Esophagus squamous epithelium (tissue), 4 donors: ENCODE measurements around the gene CYP4F12.

Experiments
- CTCF ChIP-seq, 6 experiments: fragments of 450-650 bp in 4 of 6; fragments of 200-600 bp in 2 of 6; sonication (generic) in 2 of 6; IDR thresholded peaks; one replicate each; pipeline ENCODE4 v1.5.1; 2016 to 2019; ENCODE audit warnings: antibody characterized with exemption in 6 of 6, mild to moderate bottlenecking in 4 of 6, moderate library complexity in 4 of 6
- POLR2A ChIP-seq, 4 donors: fragments of 450-650 bp; IDR thresholded peaks; one replicate each; pipeline ENCODE4 v1.6.1; 2017; ENCODE audit warnings: antibody characterized with exemption in 4 of 4, mild to moderate bottlenecking in 4 of 4, moderate library complexity in 3 of 4

DNA sequence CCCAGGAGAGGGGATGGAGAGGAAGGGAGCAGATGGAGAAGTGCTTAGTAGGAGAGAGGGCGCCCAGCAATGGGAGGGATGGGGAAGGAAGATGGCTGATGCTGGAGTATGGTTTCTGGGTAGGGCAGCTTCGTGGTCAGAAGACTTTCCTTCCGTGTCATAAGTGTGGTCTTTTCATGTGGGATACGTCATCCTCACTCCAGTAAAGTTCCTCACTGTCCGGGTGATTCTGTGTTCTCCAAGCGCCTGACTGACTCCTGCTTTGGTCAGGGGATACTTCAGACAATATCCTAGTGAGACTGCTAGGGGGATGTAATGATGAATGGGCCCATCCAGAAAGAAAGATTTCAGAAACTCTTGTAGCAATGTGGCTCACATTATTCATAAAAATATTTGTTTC, 61.0 kb downstream of the CYP4F12 start:
- TF ChIP-seq CTCF (IDR thresholded peaks at IDR 0.05) (no peak), POLR2A (IDR thresholded peaks at IDR 0.05) (no peak)
